ENCODE results near the gene CHD2.

GRCh38 chr15:92943581-92943980, 43.5 kb downstream of the CHD2 start:
- no peak for TF ChIP-seq POLR2A (IDR thresholded peaks at IDR 0.05)
- TF ChIP-seq, protein P1, sequence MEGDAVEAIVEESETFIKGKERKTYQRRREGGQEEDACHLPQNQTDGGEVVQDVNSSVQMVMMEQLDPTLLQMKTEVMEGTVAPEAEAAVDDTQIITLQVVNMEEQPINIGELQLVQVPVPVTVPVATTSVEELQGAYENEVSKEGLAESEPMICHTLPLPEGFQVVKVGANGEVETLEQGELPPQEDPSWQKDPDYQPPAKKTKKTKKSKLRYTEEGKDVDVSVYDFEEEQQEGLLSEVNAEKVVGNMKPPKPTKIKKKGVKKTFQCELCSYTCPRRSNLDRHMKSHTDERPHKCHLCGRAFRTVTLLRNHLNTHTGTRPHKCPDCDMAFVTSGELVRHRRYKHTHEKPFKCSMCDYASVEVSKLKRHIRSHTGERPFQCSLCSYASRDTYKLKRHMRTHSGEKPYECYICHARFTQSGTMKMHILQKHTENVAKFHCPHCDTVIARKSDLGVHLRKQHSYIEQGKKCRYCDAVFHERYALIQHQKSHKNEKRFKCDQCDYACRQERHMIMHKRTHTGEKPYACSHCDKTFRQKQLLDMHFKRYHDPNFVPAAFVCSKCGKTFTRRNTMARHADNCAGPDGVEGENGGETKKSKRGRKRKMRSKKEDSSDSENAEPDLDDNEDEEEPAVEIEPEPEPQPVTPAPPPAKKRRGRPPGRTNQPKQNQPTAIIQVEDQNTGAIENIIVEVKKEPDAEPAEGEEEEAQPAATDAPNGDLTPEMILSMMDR (IDR thresholded peaks at IDR 0.05): no peak
